ENCODE results near the gene PCDHGB6.

- TF ChIP-seq EP300 (IDR thresholded peaks at IDR 0.05) (no peak), POLR2AphosphoS5 (IDR thresholded peaks at IDR 0.05) (no peak)
These were observed 23.2 kb upstream of the PCDHGB6 start for GRCh38 chr5:141384471-141385267.
